ENCODE results near the gene ZMAT3. TPM values are rescaled to one million over a fixed set of nuclear protein-coding genes. Genes with fewer than 3 reads are reported as not detected.

The ZMAT3 gene
- total and polyA plus RNA-seq, 2 of the 4 experiments (the other 2 are of a cell fraction): 11.7 to 14.3 TPM

DNA sequence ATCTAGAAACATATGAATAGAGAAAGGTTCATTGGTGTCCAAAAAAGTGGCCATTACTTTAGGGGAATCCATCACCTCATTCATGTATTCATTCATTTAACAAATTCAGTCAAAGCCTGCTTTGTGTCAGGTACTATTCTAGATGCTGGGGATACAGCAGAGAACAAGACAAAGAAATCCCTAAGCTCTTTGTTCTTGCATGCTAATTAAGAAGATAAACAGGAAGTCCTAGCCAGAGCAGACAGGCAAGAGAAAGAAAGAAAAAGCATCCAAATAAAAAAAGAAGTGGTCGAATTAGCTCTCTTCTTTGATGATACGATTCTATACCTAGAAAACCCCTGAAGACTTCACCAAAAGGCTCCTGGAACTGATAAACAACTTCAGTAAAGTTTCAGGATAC is 12.4 kb upstream of the ZMAT3 start:
- no CpG with 5 or more reads among the region's 2 CpGs for WGBS, 2 experiments (ENCODE audit: extremely low coverage in 2 of 2, insufficient read length in 1 of 2)

More for the DNA sequence above, 12.4 kb upstream of the ZMAT3 start:
- Histone ChIP-seq H3K9me3 (ENCODE audit: control insufficient read depth, insufficient read depth, low read length) (no peaks in the 10 kb centered on the region), H4K91ac (ENCODE audit: insufficient read depth, low read depth, low read length) (no peak overlapping the region), H4K5ac (ENCODE audit: low read depth, low read length) (no peak overlapping the region), H3K56ac (ENCODE audit: extremely low read depth, insufficient read depth, low read length) (no peak overlapping the region), H3K79me1 (ENCODE audit: low read depth in 1 of 2, low read length in 2 of 2) (no peaks in the 10 kb centered on the region), H2AFZ (replicated peaks; ENCODE audit: low read length, poor library complexity) (no peak overlapping the region), H3K14ac (replicated peaks; ENCODE audit: low read depth, low read length) (no peak overlapping the region), H3K4me2 (ENCODE audit: low read depth, low read length) (no peak overlapping the region), H3K27ac (ENCODE audit: insufficient read depth, low read length) (no peak overlapping the region), H3K23ac (ENCODE audit: low read depth, low read length) (no peak overlapping the region), H4K8ac (ENCODE audit: low read depth in 2 of 2, low read length in 2 of 2) (no peak overlapping the region), H3K9ac (ENCODE audit: low read depth, low read length) (no peak overlapping the region), H2BK20ac (ENCODE audit: low read depth, low read length) (no peak overlapping the region), H3K4ac (ENCODE audit: low read depth, low read length) (no peak overlapping the region), H3K36me3 (ENCODE audit: control insufficient read depth, insufficient read depth, low read length) (no peaks in the 10 kb centered on the region), H3K18ac (ENCODE audit: low read depth, low read length) (no peak overlapping the region), H2BK15ac (ENCODE audit: low read depth, low read length) (no peak overlapping the region), H2AK9ac (replicated peaks; ENCODE audit: low read depth, low read length, poor library complexity) (no peak overlapping the region), H3K4me3 (ENCODE audit: insufficient read depth, low read depth, low read length) (no peak overlapping the region), H3K27me3 (ENCODE audit: control insufficient read depth, insufficient read depth, low read length) (no peaks in the 10 kb centered on the region), H2BK120ac (ENCODE audit: low read depth, low read length) (no peak overlapping the region), H3K4me1 (ENCODE audit: control insufficient read depth, insufficient read depth, low read length) (no peaks in the 10 kb centered on the region), H2BK5ac (ENCODE audit: low read depth, low read length, poor library complexity, severe bottlenecking) (no peak overlapping the region), H2AK5ac (ENCODE audit: low read depth, low read length) (no peak overlapping the region), H4K20me1 (ENCODE audit: insufficient read depth, low read length) (no peaks in the 10 kb centered on the region), H3K9me1 (ENCODE audit: insufficient read depth, low read length) (no peaks in the 10 kb centered on the region)
- BruUV-seq (replicated peaks): no TSS peak
- dilution Hi-C loops (cut with HindIII; ENCODE audit: low sequenced_read_pairs, unreplicated experiment): no loop called here
- DNase-seq (no peak), ATAC-seq (ENCODE audit: low read depth) (no peak)
- in situ Hi-C loops (cut with MboI; ENCODE audit: low sequenced_read_pairs): no loop called here
- ChIA-PET CTCF (interaction anchor here (0.6 kb wide), 1 partner anchor 230 kb away, joined by 4 read pairs; no protein-coding TSS in a partner anchor), POLR2A (ENCODE audit: unreplicated experiment) (no interaction called here)
- TF ChIP-seq CEBPB (IDR thresholded peaks at IDR 0.05; ENCODE audit: low read depth, low read length): no peak
- no peak for TF ChIP-seq FOS (IDR thresholded peaks at IDR 0.05; ENCODE audit: low read depth, low read length)
- TF ChIP-seq CHD1 (IDR thresholded peaks at IDR 0.05; ENCODE audit: low read depth, low read length): no peak
- intact Hi-C loops (cut with micrococcal nuclease): no loop called here

All from IMR-90 (cell line).